ENCODE data around the gene ZMIZ1.

ZMIZ1 gene

DNA sequence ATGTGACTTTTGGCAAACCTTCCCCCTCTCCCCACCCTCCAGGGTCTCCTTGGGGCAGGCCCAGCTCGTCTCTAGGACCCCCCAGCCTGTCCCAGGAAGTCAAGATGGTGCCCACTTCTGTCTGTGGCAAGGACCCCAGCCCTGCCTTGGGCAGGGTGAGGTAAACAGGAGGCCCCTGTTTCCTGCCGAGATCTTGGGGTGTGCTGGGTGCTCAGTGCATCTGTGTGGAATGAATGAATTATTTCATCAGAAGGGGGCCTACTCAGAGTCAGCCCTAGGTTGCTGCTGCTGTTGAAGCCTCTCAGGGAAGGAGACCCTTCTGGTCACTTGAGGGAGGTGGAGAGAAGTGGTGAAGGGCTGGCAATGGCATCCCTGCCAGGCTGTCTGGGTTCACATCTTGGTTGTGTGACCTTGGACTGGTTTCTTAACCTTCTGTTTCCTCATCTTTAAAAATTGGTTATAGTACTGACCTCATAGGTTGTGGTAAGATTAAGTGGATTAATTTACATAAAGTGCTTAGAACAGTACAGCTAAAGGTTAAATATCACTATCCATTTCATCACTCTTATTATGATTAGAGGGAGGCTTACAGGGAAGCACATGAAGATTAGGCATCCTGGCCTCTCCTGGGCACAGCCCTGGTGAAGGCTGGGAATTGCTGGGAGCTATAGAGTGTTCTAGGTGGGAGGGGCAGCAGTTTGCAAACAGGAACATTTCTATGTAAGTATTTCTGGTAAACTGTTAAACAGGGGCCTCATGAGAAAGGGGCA is 67.7 kb downstream of the ZMIZ1 start:
- ChIA-PET POLR2A (no interaction called here), CTCF (interaction anchor here (1.0 kb wide), 1 partner anchor 59 kb away, joined by 3 read pairs; no protein-coding TSS in a partner anchor)
- H3K4me1 ChIP-seq (ENCODE audit: control insufficient read depth, insufficient read depth, low read length) = no peaks in the 10 kb centered on the region; the same call in 1 of the 2 replicates

DNA sequence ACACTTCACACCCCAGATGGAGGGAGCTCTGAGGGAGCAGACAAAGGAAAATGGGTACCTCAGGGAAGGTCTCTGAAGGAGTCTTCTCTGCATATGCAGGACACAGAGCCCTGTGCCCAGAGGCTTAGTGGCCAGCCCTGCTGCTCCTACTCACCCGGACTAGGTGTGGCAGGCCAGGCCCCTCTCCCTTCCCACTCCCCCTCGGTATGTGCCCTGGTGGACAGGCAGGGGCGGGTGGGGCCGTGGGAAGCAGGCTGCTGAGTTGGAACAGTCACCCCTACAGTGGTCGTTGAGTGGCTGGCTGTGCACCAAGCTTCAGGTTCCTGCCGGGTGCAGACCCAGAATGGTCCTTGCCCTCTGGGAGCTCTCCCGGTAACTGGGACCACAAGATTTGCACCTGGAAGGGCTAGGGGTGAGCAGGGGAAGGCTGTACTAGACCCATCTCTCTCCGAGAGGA is 68.6 kb downstream of the ZMIZ1 start:
- ChIA-PET POLR2A (no interaction called here), CTCF (interaction anchor here (1.0 kb wide), 1 partner anchor 58 kb away, joined by 3 read pairs; no protein-coding TSS in a partner anchor)
- TF ChIP-seq ZFHX2 (tag by site-specific recombination; conservative IDR thresholded peaks at IDR 0.05) (peak; percentile 54), EGR2 (tag by site-specific recombination; IDR thresholded peaks at IDR 0.05; ENCODE audit: low read depth) (peak; percentile 64; the same call in 1 of the 2 replicates), ZNF837 (tag by site-specific recombination; IDR thresholded peaks at IDR 0.05) (no peak)
- no peaks in the 10 kb centered on the region for H3K9me3 ChIP-seq (ENCODE audit: control insufficient read depth, insufficient read depth, low read depth, low read length)
- no peak overlapping the region for H3K27ac ChIP-seq (ENCODE audit: extremely low read depth, low read depth, low read length)
- H3K4me1 ChIP-seq (ENCODE audit: control insufficient read depth, insufficient read depth, low read length) = no peaks in the 10 kb centered on the region; the same call in 1 of the 2 replicates
- H3K4me3 ChIP-seq (ENCODE audit: low read depth, low read length) = no peak overlapping the region
- H3K36me3 ChIP-seq (ENCODE audit: control insufficient read depth in 2 of 2, insufficient read depth in 1 of 2, low read length in 2 of 2) = peaks cover 0 to 8% of the 10 kb centered on the region in 2 experiments; a peak in 1 of 3 replicates

More for the DNA sequence above, 67.7 kb downstream of the ZMIZ1 start:
- H3K4me3 ChIP-seq (ENCODE audit: low read depth, low read length) = no peak overlapping the region
- no peak overlapping the region for H3K27ac ChIP-seq (ENCODE audit: extremely low read depth, low read depth, low read length)
- TF ChIP-seq, protein P1, sequence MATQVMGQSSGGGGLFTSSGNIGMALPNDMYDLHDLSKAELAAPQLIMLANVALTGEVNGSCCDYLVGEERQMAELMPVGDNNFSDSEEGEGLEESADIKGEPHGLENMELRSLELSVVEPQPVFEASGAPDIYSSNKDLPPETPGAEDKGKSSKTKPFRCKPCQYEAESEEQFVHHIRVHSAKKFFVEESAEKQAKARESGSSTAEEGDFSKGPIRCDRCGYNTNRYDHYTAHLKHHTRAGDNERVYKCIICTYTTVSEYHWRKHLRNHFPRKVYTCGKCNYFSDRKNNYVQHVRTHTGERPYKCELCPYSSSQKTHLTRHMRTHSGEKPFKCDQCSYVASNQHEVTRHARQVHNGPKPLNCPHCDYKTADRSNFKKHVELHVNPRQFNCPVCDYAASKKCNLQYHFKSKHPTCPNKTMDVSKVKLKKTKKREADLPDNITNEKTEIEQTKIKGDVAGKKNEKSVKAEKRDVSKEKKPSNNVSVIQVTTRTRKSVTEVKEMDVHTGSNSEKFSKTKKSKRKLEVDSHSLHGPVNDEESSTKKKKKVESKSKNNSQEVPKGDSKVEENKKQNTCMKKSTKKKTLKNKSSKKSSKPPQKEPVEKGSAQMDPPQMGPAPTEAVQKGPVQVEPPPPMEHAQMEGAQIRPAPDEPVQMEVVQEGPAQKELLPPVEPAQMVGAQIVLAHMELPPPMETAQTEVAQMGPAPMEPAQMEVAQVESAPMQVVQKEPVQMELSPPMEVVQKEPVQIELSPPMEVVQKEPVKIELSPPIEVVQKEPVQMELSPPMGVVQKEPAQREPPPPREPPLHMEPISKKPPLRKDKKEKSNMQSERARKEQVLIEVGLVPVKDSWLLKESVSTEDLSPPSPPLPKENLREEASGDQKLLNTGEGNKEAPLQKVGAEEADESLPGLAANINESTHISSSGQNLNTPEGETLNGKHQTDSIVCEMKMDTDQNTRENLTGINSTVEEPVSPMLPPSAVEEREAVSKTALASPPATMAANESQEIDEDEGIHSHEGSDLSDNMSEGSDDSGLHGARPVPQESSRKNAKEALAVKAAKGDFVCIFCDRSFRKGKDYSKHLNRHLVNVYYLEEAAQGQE (tag by site-specific recombination; IDR thresholded peaks at IDR 0.05) = no peak
- TF ChIP-seq ZNF629 (tag by site-specific recombination; IDR thresholded peaks at IDR 0.05) (0 out of 2 replicates have a peak, but pooled peaks have one; percentile 13), ZNF16 (tag by site-specific recombination; IDR thresholded peaks at IDR 0.05; ENCODE audit: low read depth) (peak; percentile 80)
- peaks cover 0 to 8% of the 10 kb centered on the region in 2 experiments; a peak in 1 of 3 replicates for H3K36me3 ChIP-seq (ENCODE audit: control insufficient read depth in 2 of 2, insufficient read depth in 1 of 2, low read length in 2 of 2)
- H3K9me3 ChIP-seq (ENCODE audit: control insufficient read depth, insufficient read depth, low read depth, low read length) = no peaks in the 10 kb centered on the region

DNA sequence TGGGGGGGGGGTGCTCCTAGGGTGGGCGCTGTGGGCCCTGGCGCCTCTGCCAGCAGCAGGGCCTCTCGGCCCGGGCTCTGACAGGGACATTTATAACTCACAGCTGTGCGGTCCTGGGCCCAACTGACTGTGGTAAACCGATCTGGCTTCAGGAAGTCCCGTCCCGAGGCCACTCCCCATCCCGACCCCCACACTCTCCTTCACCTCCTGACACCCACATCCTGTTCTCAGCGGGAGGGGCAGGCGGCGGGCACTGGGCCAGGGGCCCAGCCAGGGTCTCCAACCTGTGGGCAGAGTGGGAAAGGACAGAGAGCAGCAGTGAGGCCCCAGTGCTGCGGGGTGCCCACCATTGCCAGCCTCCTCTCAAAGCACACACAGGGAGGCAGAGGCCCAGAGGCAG is 69.1 kb downstream of the ZMIZ1 start:
- 0 out of 2 replicates have a peak, but pooled peaks have one; percentile 22 for TF ChIP-seq ZIC2 (tag by site-specific recombination; IDR thresholded peaks at IDR 0.05)
- TF ChIP-seq, protein P2, sequence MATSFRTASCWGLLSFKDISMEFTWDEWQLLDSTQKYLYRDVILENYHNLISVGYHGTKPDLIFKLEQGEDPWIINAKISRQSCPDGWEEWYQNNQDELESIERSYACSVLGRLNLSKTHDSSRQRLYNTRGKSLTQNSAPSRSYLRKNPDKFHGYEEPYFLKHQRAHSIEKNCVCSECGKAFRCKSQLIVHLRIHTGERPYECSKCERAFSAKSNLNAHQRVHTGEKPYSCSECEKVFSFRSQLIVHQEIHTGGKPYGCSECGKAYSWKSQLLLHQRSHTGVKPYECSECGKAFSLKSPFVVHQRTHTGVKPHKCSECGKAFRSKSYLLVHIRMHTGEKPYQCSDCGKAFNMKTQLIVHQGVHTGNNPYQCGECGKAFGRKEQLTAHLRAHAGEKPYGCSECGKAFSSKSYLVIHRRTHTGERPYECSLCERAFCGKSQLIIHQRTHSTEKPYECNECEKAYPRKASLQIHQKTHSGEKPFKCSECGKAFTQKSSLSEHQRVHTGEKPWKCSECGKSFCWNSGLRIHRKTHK (tag by site-specific recombination; IDR thresholded peaks at IDR 0.05) = no peak
- no peak for TF ChIP-seq ZNF843 (tag by site-specific recombination; IDR thresholded peaks at IDR 0.05)
- no peak for TF ChIP-seq ZSCAN30 (tag by site-specific recombination; IDR thresholded peaks at IDR 0.05)
- TF ChIP-seq, protein P3, sequence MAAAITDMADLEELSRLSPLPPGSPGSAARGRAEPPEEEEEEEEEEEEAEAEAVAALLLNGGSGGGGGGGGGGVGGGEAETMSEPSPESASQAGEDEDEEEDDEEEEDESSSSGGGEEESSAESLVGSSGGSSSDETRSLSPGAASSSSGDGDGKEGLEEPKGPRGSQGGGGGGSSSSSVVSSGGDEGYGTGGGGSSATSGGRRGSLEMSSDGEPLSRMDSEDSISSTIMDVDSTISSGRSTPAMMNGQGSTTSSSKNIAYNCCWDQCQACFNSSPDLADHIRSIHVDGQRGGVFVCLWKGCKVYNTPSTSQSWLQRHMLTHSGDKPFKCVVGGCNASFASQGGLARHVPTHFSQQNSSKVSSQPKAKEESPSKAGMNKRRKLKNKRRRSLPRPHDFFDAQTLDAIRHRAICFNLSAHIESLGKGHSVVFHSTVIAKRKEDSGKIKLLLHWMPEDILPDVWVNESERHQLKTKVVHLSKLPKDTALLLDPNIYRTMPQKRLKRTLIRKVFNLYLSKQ (tag by site-specific recombination; IDR thresholded peaks at IDR 0.05; ENCODE audit: borderline replicate concordance) = no peak
- TF ChIP-seq OVOL3 (tag by site-specific recombination; IDR thresholded peaks at IDR 0.05) = no peak
- POLR2A ChIA-PET = no interaction called here
- CTCF ChIA-PET = no interaction called here
- Histone ChIP-seq H3K27ac (ENCODE audit: extremely low read depth, low read depth, low read length) (no peak overlapping the region), H3K9me3 (ENCODE audit: control insufficient read depth, insufficient read depth, low read depth, low read length) (no peaks in the 10 kb centered on the region), H3K4me1 (ENCODE audit: control insufficient read depth, insufficient read depth, low read length) (no peaks in the 10 kb centered on the region; the same call in 1 of the 2 replicates), H3K4me3 (ENCODE audit: low read depth, low read length) (no peak overlapping the region), H3K36me3 (ENCODE audit: control insufficient read depth in 2 of 2, insufficient read depth in 1 of 2, low read length in 2 of 2) (peaks cover 0 to 8% of the 10 kb centered on the region in 2 experiments; a peak in 1 of 3 replicates)

Measured in HEK293 (cell line).